BJ (cell line): ENCODE measurements around the gene ZNF320. TPM values are rescaled to one million over a fixed set of nuclear protein-coding genes. Genes with fewer than 3 reads are reported as not detected.
"Not testable (repeated sequence)": the region's sequence is repeated elsewhere in the genome, so short reads cannot be mapped to it uniquely, and the experiment has no call there.

ENCODE experiments used
- CTCF ChIA-PET: fragments of 350-600 bp; formaldehyde crosslinking; extraction: SDS; loops from one replicate; lab custom pipeline; 2021; ENCODE audit warnings: antibody characterized with exemption, inconsistent platforms; lab: Yijun Ruan, JAX
- POLR2A ChIA-PET: fragments of 300-600 bp; sonication (Branson Sonifier 250); formaldehyde crosslinking; extraction: SDS; loops from one replicate; lab custom pipeline; 2021; ENCODE audit warnings: antibody characterized with exemption; lab: Charles Lee
- DNase-seq: peaks from one replicate; pipeline ENCODE4 v3.0.0-alpha.2; 2011; ENCODE audit warnings: low read depth
- H3K27me3 ChIP-seq: 2 replicates; pipeline ENCODE4 v1.6.0; 2011; ENCODE audit warnings: low read length; ENCODE audit not compliant: control insufficient read depth, insufficient read depth
- H3K36me3 ChIP-seq: 2 replicates; pipeline ENCODE4 v1.5.1; 2011; ENCODE audit warnings: low read length; ENCODE audit not compliant: control insufficient read depth, insufficient read depth
- H3K4me3 ChIP-seq: 2 replicates; pipeline ENCODE4 v1.5.1; 2011; ENCODE audit warnings: low read depth, mild to moderate bottlenecking, control low read depth, low read length
- CTCF ChIP-seq: IDR thresholded peaks from 2 replicates; pipeline ENCODE4 v1.5.1; 2011; ENCODE audit warnings: low read depth, mild to moderate bottlenecking, control low read depth, inconsistent platforms, low read length, moderate library complexity; ENCODE audit not compliant: insufficient read depth
- polyA plus RNA-seq: library from polyadenylated mRNA; depleted of rRNA; stranded (reverse); fragments of >200 nt; gene quantifications from 2 replicates; pipeline ENCODE4 v1.2.3, GENCODE V29; 2011

The ZNF320 gene
- polyA plus RNA-seq, 1 experiment: 8.4 TPM

DNA sequence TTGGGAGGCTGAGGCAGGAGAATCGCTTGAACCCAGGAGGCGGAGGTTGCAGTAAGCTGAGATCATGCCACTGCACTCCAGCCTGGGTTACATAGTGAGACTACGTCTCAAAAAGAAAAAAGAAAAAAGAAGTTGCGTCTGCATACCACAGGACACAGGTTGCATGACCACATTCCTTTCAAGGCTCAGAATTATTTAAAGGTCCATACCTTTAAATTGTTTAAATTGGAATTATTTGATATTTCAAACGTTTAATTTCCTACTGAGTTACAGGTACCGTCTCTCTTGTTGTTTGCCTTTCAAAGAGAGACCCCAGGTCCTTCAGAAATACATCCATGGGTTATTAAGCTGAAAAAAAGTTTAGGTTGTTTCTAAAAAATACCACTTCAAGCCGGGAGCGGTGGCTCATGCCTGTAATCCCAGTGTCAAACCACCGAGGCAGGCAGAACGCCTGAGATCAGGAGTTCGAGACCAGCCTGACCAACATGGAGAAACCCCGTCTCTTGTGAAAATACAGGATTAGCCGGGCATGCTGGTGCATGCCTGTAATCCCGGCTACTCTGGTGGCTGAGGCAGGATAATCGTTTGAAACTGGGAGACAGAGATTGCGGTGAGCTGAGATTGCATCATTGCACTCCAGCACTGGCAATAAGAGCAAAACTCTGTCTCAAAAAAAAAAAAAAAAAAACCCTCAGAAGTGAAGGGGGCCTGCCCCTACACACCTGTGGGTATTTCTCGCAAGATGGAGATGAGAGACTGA is 46.6 kb upstream of the ZNF320 start:
- Histone ChIP-seq H3K27me3 (no peaks in the 10 kb centered on the region), H3K4me3 (no peak overlapping the region), H3K36me3 (no peaks in the 10 kb centered on the region)
- ChIA-PET POLR2A (no interaction called here), CTCF (interaction anchor here (1.0 kb wide), 1 partner anchor 50 kb away, joined by 3 read pairs; no protein-coding TSS in a partner anchor)
- no peak for DNase-seq
- no peak for TF ChIP-seq CTCF

DNA sequence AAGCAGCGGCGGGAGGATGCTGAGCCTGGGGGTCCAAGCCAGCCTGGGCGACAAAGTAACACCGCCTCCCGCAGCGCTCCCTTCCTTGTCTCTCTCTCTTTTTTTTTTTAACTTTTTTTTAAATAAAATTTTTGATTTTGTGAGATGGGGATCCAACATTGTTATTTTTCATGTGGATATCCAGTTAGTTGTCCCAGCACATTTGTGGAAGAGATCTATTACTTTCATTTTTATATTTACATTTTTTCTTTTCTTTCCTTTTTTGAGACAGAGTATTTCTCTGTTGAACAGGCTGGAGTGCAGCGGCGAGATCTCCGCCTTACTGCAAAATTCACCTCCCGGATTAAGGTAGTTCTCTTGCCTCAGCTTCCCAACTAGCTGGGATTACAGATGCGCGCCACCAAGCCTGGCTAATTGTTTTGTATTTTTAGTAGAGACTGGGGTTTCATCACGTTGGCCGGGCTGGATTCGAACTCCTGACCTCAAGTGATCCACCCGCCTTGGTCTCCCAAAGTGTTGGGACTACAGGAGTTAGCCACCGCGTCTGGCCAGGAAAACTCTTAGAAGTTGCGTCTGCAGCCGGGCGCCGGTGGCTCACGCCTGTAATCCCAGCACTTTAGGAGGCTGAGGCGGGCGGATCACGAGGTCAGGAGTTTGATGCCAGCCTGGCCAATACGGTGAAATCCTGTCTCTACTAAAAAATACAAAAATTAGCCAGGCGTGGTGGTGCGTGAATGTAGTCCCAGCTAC is 45.9 kb upstream of the ZNF320 start:
- Histone ChIP-seq H3K4me3 (peak overlapping the region; percentile 70), H3K27me3 (no peaks in the 10 kb centered on the region), H3K36me3 (no peaks in the 10 kb centered on the region)
- ChIA-PET POLR2A (no interaction called here), CTCF (interaction anchor here (1.0 kb wide), 1 partner anchor 51 kb away, joined by 3 read pairs; no protein-coding TSS in a partner anchor)
- no peak for DNase-seq
- TF ChIP-seq CTCF: no peak

GRCh38 chr19:52942386-52943133 is 45.1 kb upstream of the ZNF320 start:
- POLR2A ChIA-PET: no interaction called here
- no peak for TF ChIP-seq CTCF
- CTCF ChIA-PET: interaction anchor here (1.0 kb wide), 1 partner anchor 51 kb away, joined by 3 read pairs; no protein-coding TSS in a partner anchor

GRCh38 chr19:52941941-52942385 is 44.5 kb upstream of the ZNF320 start:
- no peaks in the 10 kb centered on the region; the same call in 1 of the 2 replicates for H3K36me3 ChIP-seq
- DNase-seq: no peak
- TF ChIP-seq CTCF: no peak
- H3K4me3 ChIP-seq: peak overlapping the region; percentile 70
- H3K27me3 ChIP-seq: no peaks in the 10 kb centered on the region
- POLR2A ChIA-PET: no interaction called here
- CTCF ChIA-PET: interaction anchor here (0.5 kb wide), 1 partner anchor 142 kb away, joined by 3 read pairs; no protein-coding TSS in a partner anchor

More at GRCh38 chr19:52942386-52943133, 45.1 kb upstream of the ZNF320 start:
- Histone ChIP-seq H3K4me3 (peak overlapping the region; percentile 70), H3K36me3 (no peaks in the 10 kb centered on the region), H3K27me3 (no peaks in the 10 kb centered on the region)
- DNase-seq: peak; percentile 41

GRCh38 chr19:52941523-52941922 is 44.1 kb upstream of the ZNF320 start:
- H3K36me3 ChIP-seq, DNase-seq, H3K27me3 ChIP-seq, POLR2A ChIA-PET: not testable (repeated sequence)
- CTCF ChIA-PET: interaction anchor here (0.5 kb wide), 1 partner anchor 142 kb away, joined by 3 read pairs; no protein-coding TSS in a partner anchor
- peak overlapping the region; percentile 70 for H3K4me3 ChIP-seq

- DNase-seq, CTCF ChIA-PET, POLR2A ChIA-PET, H3K27me3 ChIP-seq, H3K36me3 ChIP-seq, H3K4me3 ChIP-seq: not testable (repeated sequence)
Observed at GRCh38 chr19:52940905-52941304, 43.5 kb upstream of the ZNF320 start.
